HG03354 (cell line): ENCODE data around the gene TMEM161A.
A peak's percentile ranks its signal among the peaks of the same experiment; 100 is the strongest.
"Not testable (repeated sequence)": the region's sequence is repeated elsewhere in the genome, so short reads cannot be mapped to it uniquely, and the experiment has no call there.

Experiments
- ATAC-seq: cut with Tn5 transposase; IDR thresholded peaks from one replicate; pipeline ENCODE4 v1.9.1; 2021; ENCODE audit warnings: mild to moderate bottlenecking; ENCODE audit not compliant: unreplicated experiment, poor library complexity, severe bottlenecking

TMEM161A gene

GRCh38 chr19:19157808-19158207 lies 19.5 kb upstream of the TMEM161A start:
- ATAC-seq = no peak

- ATAC-seq = peak; percentile 76
Measured at GRCh38 chr19:19155495-19156219, 17.4 kb upstream of the TMEM161A start.

- ATAC-seq = no peak
Measured at GRCh38 chr19:19154768-19155494, 16.7 kb upstream of the TMEM161A start.

- no peak for ATAC-seq
Measured at GRCh38 chr19:19152668-19153384, 14.5 kb upstream of the TMEM161A start.

GRCh38 chr19:19151418-19151817 lies 13.1 kb upstream of the TMEM161A start:
- ATAC-seq = no peak

GRCh38 chr19:19149435-19149834 lies 11.2 kb upstream of the TMEM161A start:
- no peak for ATAC-seq

GRCh38 chr19:19148504-19148903 lies 10.2 kb upstream of the TMEM161A start:
- not testable (repeated sequence) for ATAC-seq

GRCh38 chr19:19147344-19147743 lies 9.1 kb upstream of the TMEM161A start:
- ATAC-seq = no peak

- no peak for ATAC-seq
Measured at GRCh38 chr19:19146865-19147264, 8.6 kb upstream of the TMEM161A start.

- ATAC-seq = peak; percentile 48
Measured at GRCh38 chr19:19145684-19146608, 7.7 kb upstream of the TMEM161A start.

- ATAC-seq = no peak
Measured at GRCh38 chr19:19145281-19145680, 7.0 kb upstream of the TMEM161A start.

GRCh38 chr19:19142347-19142746 lies 4.1 kb upstream of the TMEM161A start:
- no peak for ATAC-seq

GRCh38 chr19:19140476-19140875 lies 2.2 kb upstream of the TMEM161A start:
- no peak for ATAC-seq

- ATAC-seq = no peak
Measured at GRCh38 chr19:19139876-19140229, 1.6 kb upstream of the TMEM161A start.

GRCh38 chr19:19137556-19138108 lies 646 bp downstream of the TMEM161A start:
- ATAC-seq = no peak

- not testable (repeated sequence) for ATAC-seq
Measured at GRCh38 chr19:19135713-19136112, 2.6 kb downstream of the TMEM161A start.

- no peak for ATAC-seq
Measured at GRCh38 chr19:19134687-19135158, 3.6 kb downstream of the TMEM161A start.

GRCh38 chr19:19133985-19134384 lies 4.3 kb downstream of the TMEM161A start:
- ATAC-seq = no peak

GRCh38 chr19:19132912-19133311 lies 5.4 kb downstream of the TMEM161A start:
- ATAC-seq = no peak
